Right ventricle myocardium superior (tissue), 1 donor: Measurements from ENCODE around the gene NEDD4L. TPM values are rescaled to one million over a fixed set of nuclear protein-coding genes. Genes with fewer than 3 reads are reported as not detected.
A peak's percentile ranks its signal among the peaks of the same experiment; 100 is the strongest.
"Not testable (repeated sequence)": the region's sequence is repeated elsewhere in the genome, so short reads cannot be mapped to it uniquely, and the experiment has no call there.

Experiments used
- ATAC-seq: fragments of 200-7000 bp; cut with Tn5 transposase; one replicate; pipeline ENCODE4 v1.9.1; 2020; ENCODE audit warnings: mild to moderate bottlenecking; ENCODE audit not compliant: poor library complexity
- DNase-seq: peaks from one replicate; pipeline ENCODE4 v3.0.0-alpha.2; 2020
- intact Hi-C: fragments of 100-400 bp; cut with DNase I; formaldehyde crosslinking; loops from one replicate; pipeline ENCODE4 v1.11.2; 2022
- total RNA-seq: library from RNA; stranded (reverse); fragmentation: NEBNext Ultra II Directional; extraction: Animal tissue kit (Norgen Biotek cat#: 25700); gene quantifications from one replicate; pipeline ENCODE4 v1.2.1, GENCODE V29; 2021
- donor health status: DM: no; HTN: yes; CAD: no; lungs with severe emphysema.

NEDD4L gene
- total RNA-seq, 1 donor from 2014 or later, result 51.4 TPM

GRCh38 chr18:58162127-58162526 lies 118.1 kb downstream of the NEDD4L start:
- intact Hi-C loops, result no loop called here
- ATAC-seq (no peak), DNase-seq (no peak)

- intact Hi-C loops, result no loop called here
- no peak for ATAC-seq
- no peak for DNase-seq
These were observed 119.1 kb downstream of the NEDD4L start for GRCh38 chr18:58163004-58163590.

GRCh38 chr18:58166278-58166844 lies 122.3 kb downstream of the NEDD4L start:
- no peak for ATAC-seq
- intact Hi-C loops, result no loop called here
- DNase-seq, result no peak

GRCh38 chr18:58167073-58167472 lies 123.0 kb downstream of the NEDD4L start:
- ATAC-seq, result no peak
- no peak for DNase-seq
- intact Hi-C loops, result no loop called here

GRCh38 chr18:58168221-58168620 lies 124.2 kb downstream of the NEDD4L start:
- DNase-seq (no peak), ATAC-seq (no peak)
- intact Hi-C loops, result no loop called here

GRCh38 chr18:58168993-58169392 lies 125.0 kb downstream of the NEDD4L start:
- no peak for DNase-seq
- intact Hi-C loops, result no loop called here
- ATAC-seq, result no peak

GRCh38 chr18:58169472-58169871 lies 125.4 kb downstream of the NEDD4L start:
- ATAC-seq, result no peak
- intact Hi-C loops, result no loop called here
- DNase-seq, result no peak

- ATAC-seq, intact Hi-C loops: not testable (repeated sequence)
These were observed 126.0 kb downstream of the NEDD4L start for GRCh38 chr18:58170036-58170435.

GRCh38 chr18:58172031-58172430 lies 128.0 kb downstream of the NEDD4L start:
- ATAC-seq (no peak), DNase-seq (no peak)

More at GRCh38 chr18:58170036-58170435, 126.0 kb downstream of the NEDD4L start:
- not testable (repeated sequence) for DNase-seq

GRCh38 chr18:58174285-58174684 lies 130.3 kb downstream of the NEDD4L start:
- intact Hi-C loops, result no loop called here
- no peak for ATAC-seq

More at GRCh38 chr18:58172031-58172430, 128.0 kb downstream of the NEDD4L start:
- intact Hi-C loops, result no loop called here

GRCh38 chr18:58175122-58175785 lies 131.2 kb downstream of the NEDD4L start:
- intact Hi-C loops, result no loop called here
- ATAC-seq, result no peak
- DNase-seq, result no peak

More at GRCh38 chr18:58174285-58174684, 130.3 kb downstream of the NEDD4L start:
- no peak for DNase-seq

- DNase-seq (no peak), ATAC-seq (no peak)
- intact Hi-C loops, result no loop called here
These were observed 131.8 kb downstream of the NEDD4L start for GRCh38 chr18:58175786-58176176.

- no peak for DNase-seq
- no peak for ATAC-seq
- intact Hi-C loops, result no loop called here
These were observed 133.1 kb downstream of the NEDD4L start for GRCh38 chr18:58177004-58177717.

GRCh38 chr18:58177896-58178470 lies 134.0 kb downstream of the NEDD4L start:
- ATAC-seq (no peak), DNase-seq (no peak)
- intact Hi-C loops, result no loop called here

GRCh38 chr18:58178511-58178910 lies 134.5 kb downstream of the NEDD4L start:
- intact Hi-C loops, result no loop called here

GRCh38 chr18:58180172-58180571 lies 136.1 kb downstream of the NEDD4L start:
- intact Hi-C loops, result loop anchor here (10.0 kb wide), 2 partner anchors 55 to 65 kb away; no protein-coding TSS in a partner anchor
- ATAC-seq (no peak), DNase-seq (no peak)

More at GRCh38 chr18:58178511-58178910, 134.5 kb downstream of the NEDD4L start:
- ATAC-seq, result no peak
- no peak for DNase-seq

GRCh38 chr18:58180738-58181353 lies 136.8 kb downstream of the NEDD4L start:
- ATAC-seq, result peak; percentile 56
- intact Hi-C loops, result loop anchor here (10.0 kb wide), 2 partner anchors 56 to 64 kb away; no protein-coding TSS in a partner anchor
- DNase-seq, result no peak

- no peak for DNase-seq
- intact Hi-C loops, result loop anchor here (10.0 kb wide), 2 partner anchors 57 to 63 kb away; no protein-coding TSS in a partner anchor
- ATAC-seq, result no peak
These were observed 138.0 kb downstream of the NEDD4L start for GRCh38 chr18:58181988-58182387.
